NT2/D1 (cell line): ENCODE measurements around the gene SLC19A1.

Source experiments
- SUZ12 ChIP-seq: IDR thresholded peaks from 2 replicates; pipeline ENCODE4 v1.6.1; 2011; ENCODE audit not compliant: insufficient read length, insufficient read depth; ENCODE audit errors: extremely low read depth
- YY1 ChIP-seq: IDR thresholded peaks from 2 replicates; pipeline ENCODE4 v1.6.1; 2011; ENCODE audit not compliant: insufficient read length, insufficient read depth

DNA sequence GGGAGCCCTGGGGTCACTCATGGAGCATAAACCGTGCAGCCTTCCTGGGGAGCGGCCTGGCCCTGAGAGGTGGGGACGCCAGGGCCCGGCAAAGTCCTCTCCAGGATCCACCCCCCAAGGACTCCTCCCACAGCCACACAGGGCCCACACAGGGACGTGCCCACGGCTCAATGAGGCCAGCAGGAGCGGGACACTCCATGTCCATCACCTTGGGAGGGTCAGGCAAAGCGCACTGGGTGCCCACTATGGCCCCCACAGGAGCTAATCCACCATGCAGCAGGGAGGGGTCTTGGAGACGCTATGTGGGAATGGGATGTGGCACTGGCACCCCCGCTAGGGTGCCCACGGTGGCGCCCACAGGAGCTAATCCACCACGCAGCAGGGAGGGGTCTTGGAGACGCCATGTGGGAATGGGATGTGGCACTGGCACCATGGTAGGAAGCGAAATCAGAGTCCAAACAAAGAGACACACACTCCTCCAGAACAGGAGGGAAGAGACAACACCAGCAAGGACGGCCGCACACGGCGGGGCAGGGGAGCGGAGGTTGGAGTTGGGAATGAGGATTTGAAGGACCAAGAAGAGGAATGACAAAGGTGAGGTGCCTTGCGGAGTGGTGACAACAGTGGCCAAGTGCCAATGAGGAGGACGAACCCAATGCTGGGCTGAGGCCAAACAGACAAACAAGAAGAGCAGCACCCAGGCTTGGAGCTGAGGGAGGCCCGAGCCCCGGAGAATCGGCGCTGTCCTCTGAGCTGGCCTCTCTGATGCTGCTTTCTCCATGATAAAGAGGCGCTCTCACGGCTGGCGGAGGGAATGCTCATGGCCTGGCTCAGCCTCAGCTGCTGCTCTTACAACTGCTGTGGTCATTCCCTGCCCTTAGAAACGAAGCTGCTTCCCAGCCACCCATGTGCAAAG, 18.1 kb upstream of the SLC19A1 start:
- TF ChIP-seq YY1, result no peak
- no peak for TF ChIP-seq SUZ12
